Lower leg skin (tissue), 3 donors: ENCODE data around the gene ETNK1.

ENCODE experiments used
- POLR2A ChIP-seq, 2 donors: fragments of 450-650 bp; IDR thresholded peaks; one replicate each; pipeline ENCODE4 v1.6.1; 2016 to 2017; ENCODE audit warnings: antibody characterized with exemption in 2 of 2, mild to moderate bottlenecking in 1 of 2, moderate library complexity in 1 of 2
- TF ChIP-seq, protein P1 (sequence below), 3 donors: fragments of 450-650 bp; IDR thresholded peaks; one replicate each; pipeline ENCODE4 v1.5.1; 2016; ENCODE audit warnings: antibody characterized with exemption in 3 of 3, mild to moderate bottlenecking in 3 of 3, moderate library complexity in 2 of 3

DNA sequence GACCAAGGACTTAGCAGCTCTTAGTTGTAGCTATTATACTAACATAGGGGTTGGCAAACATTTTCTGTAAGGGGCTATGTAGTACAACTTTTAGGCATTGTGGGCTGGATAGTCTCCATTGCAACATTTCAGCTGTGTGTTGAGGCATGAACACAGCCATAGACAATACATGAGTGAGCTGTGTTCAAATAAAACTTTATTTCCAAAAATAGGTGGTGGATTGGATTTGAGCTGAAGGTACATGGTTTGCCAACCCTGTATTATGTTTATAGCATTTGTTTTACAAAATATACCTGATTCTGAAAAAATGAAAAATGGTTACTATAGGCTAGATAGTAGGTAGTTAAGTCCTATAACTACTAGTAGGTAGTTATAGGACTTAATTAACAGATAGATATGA lies 40.5 kb downstream of the ETNK1 start:
- no peak for TF ChIP-seq POLR2A (IDR thresholded peaks at IDR 0.05)
- TF ChIP-seq, protein P1, sequence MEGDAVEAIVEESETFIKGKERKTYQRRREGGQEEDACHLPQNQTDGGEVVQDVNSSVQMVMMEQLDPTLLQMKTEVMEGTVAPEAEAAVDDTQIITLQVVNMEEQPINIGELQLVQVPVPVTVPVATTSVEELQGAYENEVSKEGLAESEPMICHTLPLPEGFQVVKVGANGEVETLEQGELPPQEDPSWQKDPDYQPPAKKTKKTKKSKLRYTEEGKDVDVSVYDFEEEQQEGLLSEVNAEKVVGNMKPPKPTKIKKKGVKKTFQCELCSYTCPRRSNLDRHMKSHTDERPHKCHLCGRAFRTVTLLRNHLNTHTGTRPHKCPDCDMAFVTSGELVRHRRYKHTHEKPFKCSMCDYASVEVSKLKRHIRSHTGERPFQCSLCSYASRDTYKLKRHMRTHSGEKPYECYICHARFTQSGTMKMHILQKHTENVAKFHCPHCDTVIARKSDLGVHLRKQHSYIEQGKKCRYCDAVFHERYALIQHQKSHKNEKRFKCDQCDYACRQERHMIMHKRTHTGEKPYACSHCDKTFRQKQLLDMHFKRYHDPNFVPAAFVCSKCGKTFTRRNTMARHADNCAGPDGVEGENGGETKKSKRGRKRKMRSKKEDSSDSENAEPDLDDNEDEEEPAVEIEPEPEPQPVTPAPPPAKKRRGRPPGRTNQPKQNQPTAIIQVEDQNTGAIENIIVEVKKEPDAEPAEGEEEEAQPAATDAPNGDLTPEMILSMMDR (IDR thresholded peaks at IDR 0.05) = no peak
